ENCODE results near the gene CCDC192. TPM values are rescaled to one million over a fixed set of nuclear protein-coding genes. Genes with fewer than 3 reads are reported as not detected.

Gene CCDC192
- total RNA-seq, 2 donors from 2014 or later = not detected

DNA sequence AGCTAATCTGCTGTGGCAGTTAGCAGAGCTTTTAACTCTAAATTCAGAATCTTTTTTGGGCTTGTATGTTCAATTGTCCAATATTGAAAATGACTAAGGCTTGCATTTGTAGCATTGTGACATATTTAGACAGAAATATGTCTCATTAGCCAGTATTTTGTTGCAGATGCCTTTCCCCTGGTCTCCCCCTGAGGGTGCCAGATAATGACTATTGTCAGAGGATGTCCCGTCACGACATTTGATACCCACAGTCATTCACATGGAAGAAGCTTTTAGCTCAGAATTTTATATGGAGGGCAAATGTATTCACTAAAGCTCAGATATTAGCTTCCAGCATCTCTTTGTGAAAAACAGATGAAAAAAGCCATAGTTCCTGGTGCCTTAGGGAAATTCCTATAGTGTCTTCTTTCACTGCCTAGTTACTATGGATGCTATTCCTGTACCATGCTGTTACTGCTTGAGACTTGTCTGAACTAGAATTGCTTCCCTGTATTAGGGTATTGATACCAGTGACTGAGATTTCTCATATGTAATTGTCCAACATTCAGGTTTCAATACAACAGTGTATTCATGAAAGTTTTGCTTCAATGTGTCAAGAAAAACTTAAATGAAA, 96.2 kb downstream of the CCDC192 start:
- H3K36me3 ChIP-seq (replicated peaks in 1 of 2; ENCODE audit: insufficient read depth in 1 of 2, low read depth in 2 of 2) = no peaks in the 10 kb centered on the region

DNA sequence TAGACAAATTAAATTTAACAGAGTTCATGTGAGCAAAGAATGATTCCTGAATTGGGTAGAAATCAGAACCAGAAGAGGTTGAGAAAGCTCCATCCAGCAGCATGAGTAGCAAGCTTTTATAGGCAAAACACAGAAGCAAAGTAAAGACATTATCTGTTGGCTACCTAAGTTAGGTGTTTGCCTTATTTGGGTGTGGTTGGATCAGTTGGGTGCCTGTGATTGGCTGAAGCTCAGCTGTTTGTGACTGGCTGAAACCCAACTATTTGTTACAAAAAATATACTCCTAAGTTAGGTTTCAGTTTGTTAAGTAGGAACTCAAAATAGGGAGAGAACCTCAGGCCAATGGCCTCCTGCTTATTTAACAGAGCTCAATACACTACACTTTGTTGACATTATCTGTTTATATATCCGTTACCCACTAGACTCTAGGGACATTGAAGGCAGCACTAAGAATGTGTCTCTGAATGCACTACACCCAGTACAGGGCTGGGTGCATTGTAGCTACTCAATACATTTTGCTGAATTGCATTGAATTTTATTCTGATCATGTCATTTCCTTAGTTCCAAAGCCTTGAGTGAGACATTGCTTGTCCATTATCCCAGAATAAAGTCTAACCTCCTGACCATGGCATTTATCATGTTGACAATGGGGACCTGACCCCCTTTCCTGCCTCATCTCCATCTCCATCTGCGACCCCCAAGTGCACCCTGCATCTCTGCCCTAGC, 98.7 kb downstream of the CCDC192 start:
- Histone ChIP-seq H3K36me3 (replicated peaks in 1 of 2; ENCODE audit: insufficient read depth in 1 of 2, low read depth in 2 of 2) (no peaks in the 10 kb centered on the region), H3K27ac (no peak overlapping the region), H3K4me3 (no peak overlapping the region), H3K4me1 (no peaks in the 10 kb centered on the region), H3K27me3 (no peaks in the 10 kb centered on the region), H3K9me3 (no peaks in the 10 kb centered on the region)
- TF ChIP-seq POLR2A (IDR thresholded peaks at IDR 0.05) = no peak
- TF ChIP-seq, protein P1, sequence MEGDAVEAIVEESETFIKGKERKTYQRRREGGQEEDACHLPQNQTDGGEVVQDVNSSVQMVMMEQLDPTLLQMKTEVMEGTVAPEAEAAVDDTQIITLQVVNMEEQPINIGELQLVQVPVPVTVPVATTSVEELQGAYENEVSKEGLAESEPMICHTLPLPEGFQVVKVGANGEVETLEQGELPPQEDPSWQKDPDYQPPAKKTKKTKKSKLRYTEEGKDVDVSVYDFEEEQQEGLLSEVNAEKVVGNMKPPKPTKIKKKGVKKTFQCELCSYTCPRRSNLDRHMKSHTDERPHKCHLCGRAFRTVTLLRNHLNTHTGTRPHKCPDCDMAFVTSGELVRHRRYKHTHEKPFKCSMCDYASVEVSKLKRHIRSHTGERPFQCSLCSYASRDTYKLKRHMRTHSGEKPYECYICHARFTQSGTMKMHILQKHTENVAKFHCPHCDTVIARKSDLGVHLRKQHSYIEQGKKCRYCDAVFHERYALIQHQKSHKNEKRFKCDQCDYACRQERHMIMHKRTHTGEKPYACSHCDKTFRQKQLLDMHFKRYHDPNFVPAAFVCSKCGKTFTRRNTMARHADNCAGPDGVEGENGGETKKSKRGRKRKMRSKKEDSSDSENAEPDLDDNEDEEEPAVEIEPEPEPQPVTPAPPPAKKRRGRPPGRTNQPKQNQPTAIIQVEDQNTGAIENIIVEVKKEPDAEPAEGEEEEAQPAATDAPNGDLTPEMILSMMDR (IDR thresholded peaks at IDR 0.05) = no peak
- ATAC-seq = no peak
- WGBS, 2 donors = 46 to 58% methylated on average over 2 of the region's 2 CpGs
- intact Hi-C loops (cut with DNase I) = no loop called here
- no peak for DNase-seq

More for the DNA sequence above, 96.2 kb downstream of the CCDC192 start:
- Histone ChIP-seq H3K9me3 (no peaks in the 10 kb centered on the region), H3K27me3 (no peaks in the 10 kb centered on the region), H3K27ac (no peak overlapping the region), H3K4me1 (no peaks in the 10 kb centered on the region), H3K4me3 (no peak overlapping the region)
- 74 to 97% methylated on average over 2 of the region's 2 CpGs for WGBS, 2 donors
- DNase-seq = no peak
- no peak for TF ChIP-seq POLR2A (IDR thresholded peaks at IDR 0.05)
- TF ChIP-seq, protein P1 (IDR thresholded peaks at IDR 0.05) = no peak
- no peak for ATAC-seq
- intact Hi-C loops (cut with DNase I) = no loop called here

DNA sequence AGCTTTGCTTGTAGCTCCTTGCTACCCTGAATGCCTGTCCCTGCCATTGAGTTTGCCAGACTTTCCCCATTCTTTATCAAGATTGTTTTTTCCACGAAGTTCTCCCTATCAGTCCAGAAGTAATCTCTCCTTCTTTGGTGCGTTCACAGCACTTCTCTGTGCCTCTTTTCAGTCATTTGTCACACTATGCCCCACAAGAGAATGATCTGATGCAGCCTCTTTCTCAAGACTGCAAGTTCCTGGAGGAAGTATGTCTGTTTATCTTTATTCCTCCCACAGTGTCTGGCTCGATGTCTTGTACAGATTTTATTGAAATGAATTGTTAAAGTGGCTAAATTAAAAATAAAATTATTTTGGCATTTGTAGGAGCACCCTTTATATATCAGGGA, 99.3 kb downstream of the CCDC192 start:
- ATAC-seq (no peak), DNase-seq (no peak)
- no peaks in the 10 kb centered on the region for H3K36me3 ChIP-seq (replicated peaks in 1 of 2; ENCODE audit: insufficient read depth in 1 of 2, low read depth in 2 of 2)
- H3K9me3 ChIP-seq = no peaks in the 10 kb centered on the region
- TF ChIP-seq POLR2A (IDR thresholded peaks at IDR 0.05) = no peak
- TF ChIP-seq, protein P1 (IDR thresholded peaks at IDR 0.05) = no peak
- intact Hi-C loops (cut with DNase I) = no loop called here
- no peak overlapping the region for H3K27ac ChIP-seq
- H3K27me3 ChIP-seq = no peaks in the 10 kb centered on the region
- 24 to 25% methylated on average over 3 of the region's 3 CpGs for WGBS, 2 donors
- H3K4me1 ChIP-seq = no peaks in the 10 kb centered on the region
- no peak overlapping the region for H3K4me3 ChIP-seq

DNA sequence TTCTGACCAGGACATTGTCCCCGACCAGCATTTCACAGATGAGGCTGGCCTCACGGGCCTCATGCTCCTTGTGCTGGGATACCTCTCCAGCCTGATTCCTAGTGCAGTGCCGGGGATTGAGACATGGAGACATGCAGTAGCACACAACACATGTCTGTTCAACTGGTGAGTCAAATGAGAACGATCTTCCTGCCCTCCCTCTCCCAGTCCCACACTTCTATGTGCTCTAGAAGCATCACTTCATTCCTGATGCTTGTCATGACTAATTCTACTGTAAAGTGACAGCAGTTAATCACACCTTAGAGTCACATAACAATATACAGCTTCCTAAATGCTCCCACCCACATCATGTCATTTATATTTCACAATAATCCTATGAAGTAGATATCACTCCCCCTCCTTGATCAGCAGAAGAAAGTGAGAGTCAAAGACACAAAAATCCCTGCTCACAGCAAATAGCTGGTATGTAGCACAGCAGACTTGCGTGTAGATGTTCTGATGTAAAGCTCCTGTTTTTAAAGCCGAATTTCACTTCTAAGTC, 101.8 kb downstream of the CCDC192 start:
- intact Hi-C loops (cut with DNase I) = no loop called here
- Histone ChIP-seq H3K36me3 (replicated peaks in 1 of 2; ENCODE audit: insufficient read depth in 1 of 2, low read depth in 2 of 2) (no peaks in the 10 kb centered on the region), H3K27me3 (no peaks in the 10 kb centered on the region), H3K27ac (no peak overlapping the region), H3K9me3 (no peaks in the 10 kb centered on the region), H3K4me1 (no peaks in the 10 kb centered on the region), H3K4me3 (no peak overlapping the region)
- TF ChIP-seq, protein P1 (IDR thresholded peaks at IDR 0.05) = no peak
- TF ChIP-seq POLR2A (IDR thresholded peaks at IDR 0.05) = no peak
- ATAC-seq = no peak
- DNase-seq = no peak
- 59 to 60% methylated on average over 6 of the region's 6 CpGs for WGBS, 2 donors
